HG03469 (cell line): ENCODE results near the gene SPDEF.

Experiments
- ATAC-seq: cut with Tn5 transposase; IDR thresholded peaks from one replicate; pipeline ENCODE4 v1.9.1; 2021; ENCODE audit warnings: mild to moderate bottlenecking, moderate library complexity, moderate number of reproducible peaks; ENCODE audit not compliant: unreplicated experiment

Gene SPDEF

GRCh38 chr6:34490390-34491090 lies 65.6 kb downstream of the SPDEF start:
- ATAC-seq: no peak

- ATAC-seq: no peak
Measured at GRCh38 chr6:34489207-34489805, 66.8 kb downstream of the SPDEF start.
